Activated CD8-positive, alpha-beta memory T cell treated with anti-CD3 and anti-CD28 coated beads, Interleukin-2, amount 50 U/mL, for 48 hours (primary cell): ENCODE results near the gene C16orf74.

Experiments used
- DNase-seq: peaks from one replicate; pipeline ENCODE4 v3.0.0-alpha.2; 2020

The C16orf74 gene

GRCh38 chr16:85750827-85751697, at the start of gene C16orf74:
Gene C16orf74 (minus strand): TSS chr16:85751096. CDS start chr16:85735217, 15,879 bp downstream.
- DNase-seq: no peak

GRCh38 chr16:85800321-85800669, 49.4 kb upstream of the C16orf74 start:
- no peak for DNase-seq

- DNase-seq: peak; percentile 96
These were observed 48.8 kb upstream of the C16orf74 start, which contains the start of the genes COX4I1 and EMC8 for GRCh38 chr16:85799497-85800320. Gene COX4I1 (plus strand): TSS chr16:85799695. CDS start chr16:85801206, 1,511 bp downstream. Gene EMC8 (minus strand): TSS chr16:85799544. CDS start chr16:85799295, 249 bp downstream.

- DNase-seq: peak; percentile 71
These were observed 48.1 kb upstream of the C16orf74 start for GRCh38 chr16:85798901-85799496.

GRCh38 chr16:85798283-85798776, 47.4 kb upstream of the C16orf74 start:
- DNase-seq: no peak

GRCh38 chr16:85796599-85796998, 45.7 kb upstream of the C16orf74 start:
- no peak for DNase-seq

GRCh38 chr16:85796152-85796551, 45.3 kb upstream of the C16orf74 start:
- no peak for DNase-seq

- no peak for DNase-seq
These were observed 43.8 kb upstream of the C16orf74 start for GRCh38 chr16:85794696-85795095.

GRCh38 chr16:85793662-85794298, 42.9 kb upstream of the C16orf74 start:
- DNase-seq: no peak

GRCh38 chr16:85789773-85790172, 38.9 kb upstream of the C16orf74 start:
- no peak for DNase-seq

GRCh38 chr16:85788819-85789218, 37.9 kb upstream of the C16orf74 start:
- DNase-seq: no peak

GRCh38 chr16:85785927-85786326, 35.0 kb upstream of the C16orf74 start:
- no peak for DNase-seq

GRCh38 chr16:85784813-85785212, 33.9 kb upstream of the C16orf74 start:
- DNase-seq: no peak

GRCh38 chr16:85783441-85783840, 32.5 kb upstream of the C16orf74 start:
- DNase-seq: no peak

- DNase-seq: no peak
These were observed 31.6 kb upstream of the C16orf74 start for GRCh38 chr16:85782451-85782850.

- no peak for DNase-seq
These were observed 30.9 kb upstream of the C16orf74 start for GRCh38 chr16:85781695-85782370.

- DNase-seq: no peak
These were observed 30.3 kb upstream of the C16orf74 start for GRCh38 chr16:85781156-85781555.

GRCh38 chr16:85780281-85780680, 29.4 kb upstream of the C16orf74 start:
- no peak for DNase-seq

- DNase-seq: no peak
These were observed 28.0 kb upstream of the C16orf74 start for GRCh38 chr16:85778873-85779272.

- DNase-seq: no peak
These were observed 26.9 kb upstream of the C16orf74 start for GRCh38 chr16:85777583-85778310.

GRCh38 chr16:85774811-85775210, 23.9 kb upstream of the C16orf74 start:
- DNase-seq: no peak
